ENCODE results near the gene GPS1. TPM values are rescaled to one million over a fixed set of nuclear protein-coding genes. Genes with fewer than 3 reads are reported as not detected.

The GPS1 gene
- total and polyA plus RNA-seq, 9 of the 15 experiments (the other 6 are each of a cell fraction or from before 2014, with no cell fraction given): 3.1 to 167 (median 69.9) TPM

DNA sequence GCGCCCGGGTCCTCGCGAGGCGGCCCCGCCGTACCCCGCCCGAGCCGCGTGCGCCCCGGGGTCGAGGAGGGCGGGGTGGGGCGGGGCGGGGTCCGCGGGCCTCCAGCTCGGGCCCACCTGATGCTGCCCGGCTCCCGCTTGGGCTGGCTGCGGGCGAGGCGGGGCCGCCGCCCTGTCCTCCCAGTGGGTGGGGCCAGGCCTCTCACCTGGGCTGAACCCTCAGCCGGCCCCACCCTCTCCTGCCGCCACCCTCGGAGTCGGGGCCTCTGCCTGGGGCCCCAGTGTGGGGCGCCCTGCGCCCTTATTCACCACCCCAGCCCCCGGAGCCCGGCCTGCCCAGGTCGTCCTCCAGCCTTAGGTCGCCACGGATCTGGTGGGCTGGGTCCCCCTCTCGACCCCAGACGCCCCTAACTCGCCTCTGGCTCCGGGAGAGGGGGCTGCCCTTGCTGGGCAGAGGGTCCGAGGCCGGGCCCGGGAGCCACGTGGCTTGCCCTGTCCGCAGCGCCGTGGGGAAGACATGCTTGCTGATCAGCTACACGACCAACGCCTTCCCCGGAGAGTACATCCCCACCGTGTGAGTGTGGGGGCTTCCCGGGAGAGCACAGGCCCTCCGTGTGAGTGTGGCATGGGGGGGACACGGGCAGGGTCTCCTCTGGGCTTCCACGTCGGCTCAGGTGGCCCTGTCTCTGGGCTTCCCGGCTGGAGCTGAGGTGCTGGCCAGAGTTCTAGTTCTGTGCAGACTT lies 19.6 kb upstream of the GPS1 start (continued):
- TF ChIP-seq, protein P1, sequence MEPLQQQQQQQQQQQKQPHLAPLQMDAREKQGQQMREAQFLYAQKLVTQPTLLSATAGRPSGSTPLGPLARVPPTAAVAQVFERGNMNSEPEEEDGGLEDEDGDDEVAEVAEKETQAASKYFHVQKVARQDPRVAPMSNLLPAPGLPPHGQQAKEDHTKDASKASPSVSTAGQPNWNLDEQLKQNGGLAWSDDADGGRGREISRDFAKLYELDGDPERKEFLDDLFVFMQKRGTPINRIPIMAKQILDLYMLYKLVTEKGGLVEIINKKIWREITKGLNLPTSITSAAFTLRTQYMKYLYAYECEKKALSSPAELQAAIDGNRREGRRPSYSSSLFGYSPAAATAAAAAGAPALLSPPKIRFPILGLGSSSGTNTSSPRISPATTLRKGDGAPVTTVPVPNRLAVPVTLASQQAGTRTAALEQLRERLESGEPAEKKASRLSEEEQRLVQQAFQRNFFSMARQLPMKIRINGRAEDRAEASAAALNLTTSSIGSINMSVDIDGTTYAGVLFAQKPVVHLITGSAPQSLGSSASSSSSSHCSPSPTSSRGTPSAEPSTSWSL (CRISPR knock-in tag; IDR thresholded peaks at IDR 0.05; ENCODE audit: borderline replicate concordance): no peak
- TF ChIP-seq, protein P2, sequence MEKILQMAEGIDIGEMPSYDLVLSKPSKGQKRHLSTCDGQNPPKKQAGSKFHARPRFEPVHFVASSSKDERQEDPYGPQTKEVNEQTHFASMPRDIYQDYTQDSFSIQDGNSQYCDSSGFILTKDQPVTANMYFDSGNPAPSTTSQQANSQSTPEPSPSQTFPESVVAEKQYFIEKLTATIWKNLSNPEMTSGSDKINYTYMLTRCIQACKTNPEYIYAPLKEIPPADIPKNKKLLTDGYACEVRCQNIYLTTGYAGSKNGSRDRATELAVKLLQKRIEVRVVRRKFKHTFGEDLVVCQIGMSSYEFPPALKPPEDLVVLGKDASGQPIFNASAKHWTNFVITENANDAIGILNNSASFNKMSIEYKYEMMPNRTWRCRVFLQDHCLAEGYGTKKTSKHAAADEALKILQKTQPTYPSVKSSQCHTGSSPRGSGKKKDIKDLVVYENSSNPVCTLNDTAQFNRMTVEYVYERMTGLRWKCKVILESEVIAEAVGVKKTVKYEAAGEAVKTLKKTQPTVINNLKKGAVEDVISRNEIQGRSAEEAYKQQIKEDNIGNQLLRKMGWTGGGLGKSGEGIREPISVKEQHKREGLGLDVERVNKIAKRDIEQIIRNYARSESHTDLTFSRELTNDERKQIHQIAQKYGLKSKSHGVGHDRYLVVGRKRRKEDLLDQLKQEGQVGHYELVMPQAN (IDR thresholded peaks at IDR 0.05; ENCODE audit: borderline replicate concordance): peak; percentile 88
- TF ChIP-seq ZNF224 (CRISPR knock-in tag; IDR thresholded peaks at IDR 0.05) (no peak), HDAC1 (IDR thresholded peaks at IDR 0.05) (peak in 1 of 2 experiments; percentile 90; a peak in 2 of 4 replicates), KDM1A (IDR thresholded peaks at IDR 0.05) (no peak), RAD21 (CRISPR knock-in tag; conservative IDR thresholded peaks at IDR 0.05 in 1 of 2, IDR thresholded peaks at IDR 0.05 in 1 of 2) (peak in 1 of 2 experiments; percentile 32; a peak in 1 of 4 replicates), PRMT5 (CRISPR knock-in tag; IDR thresholded peaks at IDR 0.05) (no peak), KAT8 (IDR thresholded peaks at IDR 0.05; ENCODE audit: low read depth) (no peak), TRIM28 (IDR thresholded peaks at IDR 0.05) (no peak), SMAD2 (IDR thresholded peaks at IDR 0.05; ENCODE audit: low read depth, low read length) (no peak), SUPT5H (IDR thresholded peaks at IDR 0.05) (peak; percentile 73), ZNF436 (CRISPR knock-in tag; IDR thresholded peaks at IDR 0.05) (no peak), ZNF263 (CRISPR knock-in tag; IDR thresholded peaks at IDR 0.05; ENCODE audit: borderline replicate concordance) (no peak), ARHGAP35 (IDR thresholded peaks at IDR 0.05; ENCODE audit: partially characterized antibody) (no peak), TCF7 (IDR thresholded peaks at IDR 0.05; ENCODE audit: borderline replicate concordance) (no peak), NCOA4 (IDR thresholded peaks at IDR 0.05; ENCODE audit: partially characterized antibody) (no peak), ZBED1 (IDR thresholded peaks at IDR 0.05) (no peak), GABPB2 (CRISPR knock-in tag; conservative IDR thresholded peaks at IDR 0.05) (no peak), ZNF785 (CRISPR knock-in tag; IDR thresholded peaks at IDR 0.05) (no peak), EGR1 (conservative IDR thresholded peaks at IDR 0.05) (no peak), CHCHD3 (CRISPR knock-in tag; IDR thresholded peaks at IDR 0.05) (no peak), SIX5 (IDR thresholded peaks at IDR 0.05; ENCODE audit: borderline replicate concordance in 1 of 2, insufficient read depth in 1 of 2, low read depth in 1 of 2, low read length in 2 of 2) (no peak), CHD2 (IDR thresholded peaks at IDR 0.05; ENCODE audit: low read depth, low read length) (no peak)
- TF ChIP-seq, protein P3, sequence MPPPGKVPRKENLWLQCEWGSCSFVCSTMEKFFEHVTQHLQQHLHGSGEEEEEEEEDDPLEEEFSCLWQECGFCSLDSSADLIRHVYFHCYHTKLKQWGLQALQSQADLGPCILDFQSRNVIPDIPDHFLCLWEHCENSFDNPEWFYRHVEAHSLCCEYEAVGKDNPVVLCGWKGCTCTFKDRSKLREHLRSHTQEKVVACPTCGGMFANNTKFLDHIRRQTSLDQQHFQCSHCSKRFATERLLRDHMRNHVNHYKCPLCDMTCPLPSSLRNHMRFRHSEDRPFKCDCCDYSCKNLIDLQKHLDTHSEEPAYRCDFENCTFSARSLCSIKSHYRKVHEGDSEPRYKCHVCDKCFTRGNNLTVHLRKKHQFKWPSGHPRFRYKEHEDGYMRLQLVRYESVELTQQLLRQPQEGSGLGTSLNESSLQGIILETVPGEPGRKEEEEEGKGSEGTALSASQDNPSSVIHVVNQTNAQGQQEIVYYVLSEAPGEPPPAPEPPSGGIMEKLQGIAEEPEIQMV (tag; conservative IDR thresholded peaks at IDR 0.05; ENCODE audit: low read depth): no peak
- TF ChIP-seq, protein P4, sequence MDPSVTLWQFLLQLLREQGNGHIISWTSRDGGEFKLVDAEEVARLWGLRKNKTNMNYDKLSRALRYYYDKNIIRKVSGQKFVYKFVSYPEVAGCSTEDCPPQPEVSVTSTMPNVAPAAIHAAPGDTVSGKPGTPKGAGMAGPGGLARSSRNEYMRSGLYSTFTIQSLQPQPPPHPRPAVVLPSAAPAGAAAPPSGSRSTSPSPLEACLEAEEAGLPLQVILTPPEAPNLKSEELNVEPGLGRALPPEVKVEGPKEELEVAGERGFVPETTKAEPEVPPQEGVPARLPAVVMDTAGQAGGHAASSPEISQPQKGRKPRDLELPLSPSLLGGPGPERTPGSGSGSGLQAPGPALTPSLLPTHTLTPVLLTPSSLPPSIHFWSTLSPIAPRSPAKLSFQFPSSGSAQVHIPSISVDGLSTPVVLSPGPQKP (CRISPR knock-in tag; IDR thresholded peaks at IDR 0.05): no peak

Measured in K562 (cell line).